SK-N-SH (cell line): ENCODE data around the gene ZNF470.

Source experiments
- POLR2AphosphoS5 ChIP-seq: IDR thresholded peaks from 2 replicates; pipeline ENCODE4 v1.6.1; 2012; ENCODE audit warnings: low read depth, low read length
- RAD21 ChIP-seq: IDR thresholded peaks from 2 replicates; pipeline ENCODE4 v1.6.1; 2012; ENCODE audit warnings: mild to moderate bottlenecking, low read length
- TAF1 ChIP-seq: IDR thresholded peaks from 2 replicates; pipeline ENCODE4 v1.6.1; 2012; ENCODE audit warnings: low read depth, mild to moderate bottlenecking, low read length, moderate library complexity, borderline replicate concordance
- TCF12 ChIP-seq: IDR thresholded peaks from 2 replicates; pipeline ENCODE4 v1.4.0; 2012
- TF ChIP-seq, protein P1 (sequence below): IDR thresholded peaks from 2 replicates; pipeline ENCODE4 v1.6.1; 2012; ENCODE audit warnings: mild to moderate bottlenecking, low read depth, low read length, moderate library complexity
- TF ChIP-seq, protein P2 (sequence below): fragments of 200-600 bp; sonication (generic); IDR thresholded peaks from 2 replicates; pipeline ENCODE4 v1.6.1; 2017; ENCODE audit warnings: antibody characterized with exemption, mild to moderate bottlenecking, moderate library complexity

DNA sequence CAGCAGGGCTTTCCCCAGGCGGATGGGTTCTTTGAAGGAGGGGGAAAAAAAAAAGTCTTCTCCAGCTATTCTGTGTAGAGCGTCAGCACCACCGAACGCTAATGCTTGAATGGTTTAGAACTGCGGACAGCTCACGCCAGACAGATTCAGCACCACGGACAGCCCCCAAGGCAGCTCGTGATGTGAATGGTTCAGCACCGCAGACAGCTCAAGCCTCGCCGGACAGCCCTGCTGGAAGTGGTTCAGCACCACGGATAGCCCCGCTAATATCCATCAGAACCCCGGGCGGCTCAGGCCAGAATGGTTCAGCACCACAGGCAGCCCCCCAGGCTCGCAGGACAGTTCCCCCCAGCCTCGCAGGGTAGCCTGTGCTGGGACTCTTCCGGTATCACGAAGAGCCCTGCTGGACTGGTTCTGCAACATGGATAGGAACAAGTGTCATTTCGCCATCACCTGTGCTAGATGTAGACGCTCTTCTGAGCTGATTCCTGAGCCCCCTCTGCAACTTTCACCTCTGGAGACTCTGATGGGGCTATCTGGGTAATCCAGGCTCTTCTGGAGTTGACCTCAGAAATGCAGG lies 70.8 kb downstream of the ZNF470 start:
- TF ChIP-seq TAF1 (no peak), RAD21 (no peak), TCF12 (no peak), POLR2AphosphoS5 (no peak)
- TF ChIP-seq, protein P1, sequence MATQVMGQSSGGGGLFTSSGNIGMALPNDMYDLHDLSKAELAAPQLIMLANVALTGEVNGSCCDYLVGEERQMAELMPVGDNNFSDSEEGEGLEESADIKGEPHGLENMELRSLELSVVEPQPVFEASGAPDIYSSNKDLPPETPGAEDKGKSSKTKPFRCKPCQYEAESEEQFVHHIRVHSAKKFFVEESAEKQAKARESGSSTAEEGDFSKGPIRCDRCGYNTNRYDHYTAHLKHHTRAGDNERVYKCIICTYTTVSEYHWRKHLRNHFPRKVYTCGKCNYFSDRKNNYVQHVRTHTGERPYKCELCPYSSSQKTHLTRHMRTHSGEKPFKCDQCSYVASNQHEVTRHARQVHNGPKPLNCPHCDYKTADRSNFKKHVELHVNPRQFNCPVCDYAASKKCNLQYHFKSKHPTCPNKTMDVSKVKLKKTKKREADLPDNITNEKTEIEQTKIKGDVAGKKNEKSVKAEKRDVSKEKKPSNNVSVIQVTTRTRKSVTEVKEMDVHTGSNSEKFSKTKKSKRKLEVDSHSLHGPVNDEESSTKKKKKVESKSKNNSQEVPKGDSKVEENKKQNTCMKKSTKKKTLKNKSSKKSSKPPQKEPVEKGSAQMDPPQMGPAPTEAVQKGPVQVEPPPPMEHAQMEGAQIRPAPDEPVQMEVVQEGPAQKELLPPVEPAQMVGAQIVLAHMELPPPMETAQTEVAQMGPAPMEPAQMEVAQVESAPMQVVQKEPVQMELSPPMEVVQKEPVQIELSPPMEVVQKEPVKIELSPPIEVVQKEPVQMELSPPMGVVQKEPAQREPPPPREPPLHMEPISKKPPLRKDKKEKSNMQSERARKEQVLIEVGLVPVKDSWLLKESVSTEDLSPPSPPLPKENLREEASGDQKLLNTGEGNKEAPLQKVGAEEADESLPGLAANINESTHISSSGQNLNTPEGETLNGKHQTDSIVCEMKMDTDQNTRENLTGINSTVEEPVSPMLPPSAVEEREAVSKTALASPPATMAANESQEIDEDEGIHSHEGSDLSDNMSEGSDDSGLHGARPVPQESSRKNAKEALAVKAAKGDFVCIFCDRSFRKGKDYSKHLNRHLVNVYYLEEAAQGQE = peak; percentile 94
- TF ChIP-seq, protein P2, sequence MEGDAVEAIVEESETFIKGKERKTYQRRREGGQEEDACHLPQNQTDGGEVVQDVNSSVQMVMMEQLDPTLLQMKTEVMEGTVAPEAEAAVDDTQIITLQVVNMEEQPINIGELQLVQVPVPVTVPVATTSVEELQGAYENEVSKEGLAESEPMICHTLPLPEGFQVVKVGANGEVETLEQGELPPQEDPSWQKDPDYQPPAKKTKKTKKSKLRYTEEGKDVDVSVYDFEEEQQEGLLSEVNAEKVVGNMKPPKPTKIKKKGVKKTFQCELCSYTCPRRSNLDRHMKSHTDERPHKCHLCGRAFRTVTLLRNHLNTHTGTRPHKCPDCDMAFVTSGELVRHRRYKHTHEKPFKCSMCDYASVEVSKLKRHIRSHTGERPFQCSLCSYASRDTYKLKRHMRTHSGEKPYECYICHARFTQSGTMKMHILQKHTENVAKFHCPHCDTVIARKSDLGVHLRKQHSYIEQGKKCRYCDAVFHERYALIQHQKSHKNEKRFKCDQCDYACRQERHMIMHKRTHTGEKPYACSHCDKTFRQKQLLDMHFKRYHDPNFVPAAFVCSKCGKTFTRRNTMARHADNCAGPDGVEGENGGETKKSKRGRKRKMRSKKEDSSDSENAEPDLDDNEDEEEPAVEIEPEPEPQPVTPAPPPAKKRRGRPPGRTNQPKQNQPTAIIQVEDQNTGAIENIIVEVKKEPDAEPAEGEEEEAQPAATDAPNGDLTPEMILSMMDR = no peak
